B cell (primary cell): ENCODE measurements around the gene SLC7A1. TPM values are rescaled to one million over a fixed set of nuclear protein-coding genes. Genes with fewer than 3 reads are reported as not detected.
"Not testable (repeated sequence)": the region's sequence is repeated elsewhere in the genome, so short reads cannot be mapped to it uniquely, and the experiment has no call there.

Experiments used
- ATAC-seq: fragments of 200-7000 bp; cut with Tn5 transposase; one replicate; pipeline ENCODE4 v1.10.0; 2021; ENCODE audit warnings: low read depth, mild to moderate bottlenecking, moderate number of reproducible peaks, moderate library complexity
- CTCF ChIA-PET: fragments of 350-600 bp; sonication (Branson Sonifier 250); formaldehyde crosslinking; loops from one replicate; lab custom pipeline; 2021; ENCODE audit warnings: antibody characterized with exemption, inconsistent platforms; lab: Charles Lee
- POLR2A ChIA-PET: fragments of 350-600 bp; sonication (Branson Sonifier 250); formaldehyde crosslinking; loops from one replicate; lab custom pipeline; 2021; ENCODE audit warnings: antibody characterized with exemption; lab: Charles Lee
- DNase-seq: peaks from one replicate; pipeline ENCODE4 v3.0.0; 2013
- H2AFZ ChIP-seq: 2 replicates; pipeline ENCODE4 v1.6.1; 2012; ENCODE audit warnings: mild to moderate bottlenecking, low read depth, low read length; ENCODE audit not compliant: insufficient read depth, poor library complexity, severe bottlenecking
- H3K27ac ChIP-seq, 2 donors: 1 replicate in 1 of 2; 2 replicates in 1 of 2; pipeline ENCODE4 v1.5.1; 2012 to 2013; ENCODE audit warnings: low read length in 2 of 2, mild to moderate bottlenecking in 2 of 2, moderate library complexity in 1 of 2
- H3K27me3 ChIP-seq, 4 experiments: fragments of 200-600 bp in 1 of 4; sonication (generic) in 1 of 4; replicated peaks in 1 of 4; 1 replicate in 2 of 4; 2 replicates in 2 of 4; pipeline versions ENCODE4 v1.6.1 to v1.7.0; 2013 to 2016; ENCODE audit warnings: low read length in 3 of 4, mild to moderate bottlenecking in 2 of 4, mixed read lengths in 1 of 4, moderate library complexity in 1 of 4; ENCODE audit not compliant: insufficient read depth in 4 of 4, control insufficient read depth in 3 of 4; ENCODE audit errors: control extremely low read depth in 1 of 4
- H3K36me3 ChIP-seq, 2 experiments: replicated peaks in 1 of 2; 1 replicate in 1 of 2; 2 replicates in 1 of 2; pipeline versions ENCODE4 v1.6.1 to v1.7.1; 2013; ENCODE audit warnings: low read length in 1 of 2; ENCODE audit not compliant: insufficient read depth in 2 of 2, control insufficient read depth in 1 of 2; ENCODE audit errors: control extremely low read depth in 1 of 2, extremely low read depth in 1 of 2
- H3K4me1 ChIP-seq, 2 donors: fragments of 200-600 bp in 1 of 2; sonication (generic) in 1 of 2; 1 replicate in 1 of 2; 2 replicates in 1 of 2; pipeline versions ENCODE4 v1.5.1 to v1.6.1; 2013 to 2017; ENCODE audit warnings: low read length in 2 of 2; ENCODE audit not compliant: control insufficient read depth in 2 of 2, insufficient read depth in 2 of 2
- H3K4me2 ChIP-seq: replicated peaks from 2 replicates; pipeline ENCODE3; 2012; ENCODE audit warnings: mild to moderate bottlenecking, low read depth, low read length; ENCODE audit not compliant: poor library complexity, severe bottlenecking
- H3K4me3 ChIP-seq, 5 experiments: fragments of 200-600 bp in 1 of 5; sonication (generic) in 1 of 5; 1 replicate in 3 of 5; 2 replicates in 2 of 5; pipeline versions ENCODE4 v1.5.1 to v1.7.0; 2011 to 2016; ENCODE audit warnings: low read length in 4 of 5, mild to moderate bottlenecking in 4 of 5, low read depth in 2 of 5, control low read depth in 1 of 5, moderate library complexity in 1 of 5; ENCODE audit not compliant: insufficient read depth in 1 of 5; ENCODE audit errors: control extremely low read depth in 1 of 5, extremely low read depth in 1 of 5
- H3K79me2 ChIP-seq: fragments of 200-600 bp; sonication (generic); one replicate; pipeline ENCODE4 v1.6.0; 2016; ENCODE audit warnings: low read length; ENCODE audit not compliant: control insufficient read depth, insufficient read depth
- H3K9ac ChIP-seq: fragments of 200-600 bp; sonication (generic); 2 replicates; pipeline ENCODE4 v1.6.1; 2017; ENCODE audit warnings: mild to moderate bottlenecking, low read length, moderate library complexity
- H3K9me3 ChIP-seq, 3 donors: one replicate each; pipeline versions ENCODE4 v1.6.1 to v1.7.1; 2013; ENCODE audit warnings: low read length in 2 of 3; ENCODE audit not compliant: control insufficient read depth in 2 of 3, insufficient read depth in 1 of 3; ENCODE audit errors: control extremely low read depth in 1 of 3
- H4K20me1 ChIP-seq: 2 replicates; pipeline ENCODE4 v1.6.0; 2012; ENCODE audit warnings: mild to moderate bottlenecking, low read length; ENCODE audit not compliant: insufficient read depth, control insufficient read depth, poor library complexity, severe bottlenecking
- H3K27ac Mint-ChIP-seq: one replicate; pipeline ENCODE4 v1.8.0; 2021; ENCODE audit warnings: mixed read lengths
- H3K27me3 Mint-ChIP-seq: one replicate; pipeline ENCODE4 v1.8.0; 2021; ENCODE audit warnings: mixed read lengths
- H3K4me1 Mint-ChIP-seq: one replicate; pipeline ENCODE4 v1.8.0; 2021; ENCODE audit warnings: mixed read lengths
- H3K4me3 Mint-ChIP-seq: one replicate; pipeline ENCODE4 v1.8.0; 2021; ENCODE audit warnings: mixed read lengths
- H3K9me3 Mint-ChIP-seq: one replicate; pipeline ENCODE4 v1.8.0; 2022; ENCODE audit warnings: mixed read lengths; ENCODE audit not compliant: insufficient read depth
- CTCF ChIP-seq: fragments of 200-600 bp; IDR thresholded peaks from one replicate; pipeline ENCODE4 v1.8.0; 2022; ENCODE audit warnings: antibody characterized with exemption, mild to moderate bottlenecking
- EZH2 ChIP-seq: IDR thresholded peaks from 2 replicates; pipeline ENCODE4 v1.6.1; 2012; ENCODE audit warnings: borderline replicate concordance, low read depth, mild to moderate bottlenecking, moderate library complexity, low read length; ENCODE audit not compliant: insufficient read depth, poor library complexity, severe bottlenecking
- WGBS: methylation state at CpG from one replicate; pipeline ENCODE4 v1.1.5; 2013; ENCODE audit warnings: missing lambda C conversion rate; ENCODE audit not compliant: insufficient coverage; 5-methylcytosine and 5-hydroxymethylcytosine counted together
- intact Hi-C: fragments of 100-400 bp; cut with micrococcal nuclease; formaldehyde crosslinking; loops from one replicate; pipeline ENCODE4 v1.10.0; 2022
- polyA minus RNA-seq: library from RNA; depleted of rRNA, polyadenylated mRNA; stranded (reverse); fragments of >200 nt; gene quantifications from 2 replicates; pipeline ENCODE4 v1.2.3, GENCODE V29; 2012
- polyA plus RNA-seq: library from polyadenylated mRNA; depleted of rRNA; stranded (reverse); fragments of >200 nt; gene quantifications from 2 replicates; pipeline ENCODE4 v1.2.3, GENCODE V29; 2012
- total RNA-seq, 2 donors: library from RNA; stranded (reverse); fragments of 120-200 nt in 1 of 2; gene quantifications; 1 replicate in 1 of 2; 2 replicates in 1 of 2; pipeline versions ENCODE4 v1.2.3 to v1.2.4, GENCODE V29; 2013 to 2022

SLC7A1 gene
- 23.1 and 24.2 TPM in 2 replicates for total RNA-seq
- 3.4 TPM for total RNA-seq (2013)
- 3.2 and 3.3 TPM in 2 replicates for polyA plus RNA-seq
- 6.2 and 7.7 TPM in 2 replicates for polyA minus RNA-seq

DNA sequence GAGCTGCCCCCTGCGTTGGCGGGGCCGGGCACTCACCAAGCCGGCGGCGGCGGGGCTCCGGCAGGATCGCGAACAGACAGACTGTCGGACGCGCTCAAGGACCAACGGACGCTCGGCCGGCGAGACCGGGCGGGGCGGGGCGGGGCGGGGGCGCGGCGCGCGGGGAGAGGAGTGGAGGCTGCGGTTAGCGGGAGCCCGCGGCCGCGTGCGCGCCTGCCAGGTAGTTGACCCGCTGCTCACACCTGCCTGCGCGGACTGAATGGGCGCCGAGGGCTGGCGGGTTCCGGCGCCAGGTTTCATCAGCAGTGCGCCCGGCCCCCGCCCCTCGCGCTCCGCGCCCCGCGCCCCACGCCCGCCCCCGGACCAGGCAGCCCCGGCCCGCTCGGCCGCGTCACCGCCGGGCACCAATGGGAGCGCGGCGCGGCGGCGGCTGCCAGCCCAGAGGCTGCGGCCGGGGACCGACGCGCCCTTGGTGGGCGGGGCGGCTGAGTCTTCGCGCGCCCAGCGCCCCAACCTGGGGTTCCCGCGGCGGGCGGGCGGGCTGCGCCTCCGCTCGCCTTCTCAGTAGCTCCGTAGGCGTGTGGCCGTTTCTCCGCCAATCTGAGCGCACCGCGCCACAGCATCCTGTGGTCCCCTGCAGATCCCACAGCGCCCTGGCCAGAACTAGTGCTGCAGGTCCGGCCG is at the start of gene SLC7A1:
Gene SLC7A1, minus strand, starts transcription at position 309 of the 684 bp plus-strand sequence. CDS start 59,500 bp downstream, outside the sequence.
- H3K27me3 Mint-ChIP-seq: peaks cover 6% of the 10 kb centered on the region
- no peak for TF ChIP-seq CTCF
- no peak for TF ChIP-seq EZH2
- H3K9ac ChIP-seq: peak within 1 kb of the TSS; percentile 94
- H3K4me1 ChIP-seq: peaks cover 9 to 13% of the 10 kb centered on the region in 2 donors
- H3K4me2 ChIP-seq: peak within 1 kb of the TSS; percentile 94
- intact Hi-C loops: loop anchor here (1.0 to 10.0 kb wide), 6 partner anchors 101 to 1567 kb away; partner anchors contain the start of genes ALOX5AP and UBL3
- no peaks in the 10 kb centered on the region for H4K20me1 ChIP-seq
- H3K36me3 ChIP-seq: no peaks in the 10 kb centered on the region
- H3K79me2 ChIP-seq: peaks cover 58% of the 10 kb centered on the region
- peak within 1 kb of the TSS; percentile 87 for H2AFZ ChIP-seq
- peak within 1 kb of the TSS; percentile 92 for H3K4me3 Mint-ChIP-seq
- DNase-seq (peak; percentile 91), ATAC-seq (peak; percentile 91)
- peak within 1 kb of the TSS; percentile 49 to 89 (median 68) for H3K4me3 ChIP-seq
- H3K4me1 Mint-ChIP-seq: peaks cover 34% of the 10 kb centered on the region
- no peaks in the 10 kb centered on the region for H3K9me3 ChIP-seq
- no peaks in the 10 kb centered on the region for H3K9me3 Mint-ChIP-seq
- no peaks in the 10 kb centered on the region for H3K27me3 ChIP-seq
- POLR2A ChIA-PET: interaction anchor here (0.6 to 0.7 kb wide), 3 partner anchors 96 to 530 kb away, joined by 3 to 4 read pairs (median 3); no protein-coding TSS in a partner anchor
- H3K27ac Mint-ChIP-seq: peak within 1 kb of the TSS; percentile 92
- CTCF ChIA-PET: no interaction called here
- H3K27ac ChIP-seq: peak within 1 kb of the TSS; percentile 40 to 82
- WGBS: under 1% methylated on average over 95 of the region's 98 CpGs

DNA sequence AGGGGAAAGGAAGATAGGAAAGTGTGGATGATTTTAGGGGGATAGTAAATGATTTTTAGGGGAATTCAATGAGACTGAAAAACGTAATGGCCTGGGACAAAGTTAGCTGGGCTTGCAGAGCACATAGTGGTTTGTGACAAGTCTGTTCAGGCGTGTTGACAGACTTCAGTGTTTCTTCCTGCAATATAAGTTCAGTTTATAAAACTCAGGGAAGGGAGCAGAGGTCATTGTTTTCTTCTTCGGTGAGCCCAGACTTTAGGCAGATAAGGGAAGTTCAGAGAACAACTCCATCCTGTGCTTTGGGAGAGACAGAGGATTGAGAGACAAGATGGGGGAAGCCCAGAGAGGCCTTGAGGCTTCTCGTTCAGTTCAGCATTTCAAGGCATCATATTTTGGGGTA is 45.2 kb upstream of the SLC7A1 start:
- Histone ChIP-seq H3K4me1 (no peaks in the 10 kb centered on the region), H4K20me1 (no peaks in the 10 kb centered on the region), H3K36me3 (no peaks in the 10 kb centered on the region), H3K79me2 (no peaks in the 10 kb centered on the region), H3K27ac (no peak overlapping the region), H3K27me3 (peaks cover 0 to 15% (median 3%) of the 10 kb centered on the region in 4 experiments), H3K4me3 (no peak overlapping the region), H3K4me2 (no peak overlapping the region), H3K9ac (no peak overlapping the region), H3K9me3 (no peaks in the 10 kb centered on the region), H2AFZ (no peak overlapping the region)
- Mint-ChIP-seq H3K4me3 (no peak overlapping the region), H3K27me3 (peaks cover 8% of the 10 kb centered on the region), H3K9me3 (no peaks in the 10 kb centered on the region), H3K4me1 (no peaks in the 10 kb centered on the region), H3K27ac (no peak overlapping the region)
- 69% methylated on average over 3 of the region's 4 CpGs for WGBS
- DNase-seq: no peak
- POLR2A ChIA-PET: no interaction called here
- intact Hi-C loops: no loop called here
- no peak for ATAC-seq
- TF ChIP-seq EZH2 (no peak), CTCF (no peak)
- CTCF ChIA-PET: no interaction called here

DNA sequence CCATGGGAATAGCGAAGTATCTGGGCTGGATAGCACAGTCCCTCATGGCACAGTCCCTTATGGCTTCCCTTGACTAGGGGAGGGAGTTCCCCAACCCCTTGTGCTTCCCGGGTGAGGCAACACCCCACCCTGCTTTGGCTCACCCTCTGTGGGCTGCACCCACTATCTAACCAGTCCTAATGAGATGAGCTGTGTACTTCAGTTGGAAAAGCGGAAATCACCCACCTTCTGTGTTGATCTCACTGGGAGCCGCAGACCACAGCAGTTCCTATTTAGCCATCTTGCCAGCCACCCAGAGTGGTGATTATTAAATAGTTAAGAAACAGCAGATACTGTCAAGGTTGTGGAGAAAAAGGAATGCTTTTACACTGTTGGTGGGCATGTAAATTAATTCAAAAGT is 41.3 kb upstream of the SLC7A1 start:
- not testable (repeated sequence) for H3K27ac Mint-ChIP-seq
- WGBS: no CpG with 5 or more reads among the region's 4 CpGs

More for the DNA sequence above, 41.3 kb upstream of the SLC7A1 start:
- H3K4me3 Mint-ChIP-seq, ATAC-seq, H3K4me1 Mint-ChIP-seq, H3K9me3 ChIP-seq, H4K20me1 ChIP-seq, H3K4me3 ChIP-seq, CTCF ChIA-PET, H2AFZ ChIP-seq, POLR2A ChIA-PET, H3K36me3 ChIP-seq, intact Hi-C loops, H3K4me1 ChIP-seq, H3K4me2 ChIP-seq, DNase-seq, H3K27ac ChIP-seq, H3K9me3 Mint-ChIP-seq, H3K9ac ChIP-seq, H3K79me2 ChIP-seq: not testable (repeated sequence)
- peaks cover 31% of the 10 kb centered on the region for H3K27me3 Mint-ChIP-seq
- H3K27me3 ChIP-seq: peaks cover 0 to 17% (median 3%) of the 10 kb centered on the region in 4 experiments
